Measurements from ENCODE around the gene COL1A1.

DNA sequence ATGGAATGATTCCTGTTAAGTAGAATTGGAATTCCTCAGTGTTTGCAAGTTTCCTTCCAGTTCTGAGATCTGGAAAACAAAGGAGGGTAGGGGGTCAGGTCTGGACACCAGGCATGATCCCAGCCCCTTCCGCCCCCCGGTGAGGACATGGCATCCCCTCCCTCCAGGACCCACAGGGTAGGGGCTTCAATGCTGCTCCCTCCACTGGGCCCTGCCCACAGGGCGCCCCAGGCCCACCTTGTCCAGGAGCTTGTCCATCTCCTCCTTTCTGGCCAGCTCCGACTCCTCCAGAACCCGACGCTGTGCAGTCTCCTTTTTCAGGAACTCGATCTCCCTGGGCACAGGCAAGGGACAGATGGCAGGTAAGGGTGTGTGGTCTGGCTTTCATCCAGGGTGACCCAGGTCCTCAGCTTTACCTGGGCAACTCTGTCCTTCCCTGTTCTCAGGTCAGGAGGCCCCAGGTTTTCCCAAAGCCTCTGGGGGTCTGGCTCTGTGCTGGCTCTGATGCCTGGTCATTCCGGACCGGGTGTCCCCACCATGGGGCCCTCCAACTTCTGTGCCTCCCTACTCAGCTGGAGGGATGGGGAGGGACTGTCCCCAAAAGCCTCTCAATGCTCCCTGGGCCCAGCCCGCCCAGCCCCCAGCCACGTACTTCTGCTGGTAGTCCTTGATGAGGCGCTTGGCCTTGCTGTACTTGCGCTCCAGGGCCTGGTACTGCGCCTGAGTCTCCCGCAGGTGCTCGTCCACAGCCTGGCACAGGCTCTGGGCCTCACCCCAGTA, 65.9 kb downstream of the COL1A1 start:
- TF ChIP-seq, protein P1, sequence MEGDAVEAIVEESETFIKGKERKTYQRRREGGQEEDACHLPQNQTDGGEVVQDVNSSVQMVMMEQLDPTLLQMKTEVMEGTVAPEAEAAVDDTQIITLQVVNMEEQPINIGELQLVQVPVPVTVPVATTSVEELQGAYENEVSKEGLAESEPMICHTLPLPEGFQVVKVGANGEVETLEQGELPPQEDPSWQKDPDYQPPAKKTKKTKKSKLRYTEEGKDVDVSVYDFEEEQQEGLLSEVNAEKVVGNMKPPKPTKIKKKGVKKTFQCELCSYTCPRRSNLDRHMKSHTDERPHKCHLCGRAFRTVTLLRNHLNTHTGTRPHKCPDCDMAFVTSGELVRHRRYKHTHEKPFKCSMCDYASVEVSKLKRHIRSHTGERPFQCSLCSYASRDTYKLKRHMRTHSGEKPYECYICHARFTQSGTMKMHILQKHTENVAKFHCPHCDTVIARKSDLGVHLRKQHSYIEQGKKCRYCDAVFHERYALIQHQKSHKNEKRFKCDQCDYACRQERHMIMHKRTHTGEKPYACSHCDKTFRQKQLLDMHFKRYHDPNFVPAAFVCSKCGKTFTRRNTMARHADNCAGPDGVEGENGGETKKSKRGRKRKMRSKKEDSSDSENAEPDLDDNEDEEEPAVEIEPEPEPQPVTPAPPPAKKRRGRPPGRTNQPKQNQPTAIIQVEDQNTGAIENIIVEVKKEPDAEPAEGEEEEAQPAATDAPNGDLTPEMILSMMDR (IDR thresholded peaks at IDR 0.05): no peak
- TF ChIP-seq EZH2 (IDR thresholded peaks at IDR 0.05): no peak

All from neural progenitor cell (in vitro differentiated cells).